RWPE1 (cell line): ENCODE measurements around the gene PDCD2L.
"Not testable (repeated sequence)": the region's sequence is repeated elsewhere in the genome, so short reads cannot be mapped to it uniquely, and the experiment has no call there.

Source experiments
- CTCF ChIA-PET: fragments of 350-600 bp; sonication (Branson Sonifier 250); formaldehyde crosslinking; extraction: SDS; loops from one replicate; lab custom pipeline; 2021; lab: Yijun Ruan, JAX
- POLR2A ChIA-PET: fragments of 400-600 bp; formaldehyde crosslinking; extraction: SDS; loops from one replicate; lab custom pipeline; 2020; ENCODE audit warnings: antibody characterized with exemption; ENCODE audit not compliant: low non-redundant PET; lab: Yijun Ruan, JAX
- DNase-seq: peaks from one replicate; pipeline ENCODE4 v3.0.0; 2012; ENCODE audit warnings: low spot score
- H3K27ac ChIP-seq: fragments of 450-650 bp; 2 replicates; pipeline ENCODE4 v1.5.1; 2017
- TF ChIP-seq, protein P1 (sequence below): fragments of 450-650 bp; conservative IDR thresholded peaks from 2 replicates; pipeline ENCODE4 v1.5.1; 2017; ENCODE audit warnings: low read depth, mild to moderate bottlenecking

The PDCD2L gene

DNA sequence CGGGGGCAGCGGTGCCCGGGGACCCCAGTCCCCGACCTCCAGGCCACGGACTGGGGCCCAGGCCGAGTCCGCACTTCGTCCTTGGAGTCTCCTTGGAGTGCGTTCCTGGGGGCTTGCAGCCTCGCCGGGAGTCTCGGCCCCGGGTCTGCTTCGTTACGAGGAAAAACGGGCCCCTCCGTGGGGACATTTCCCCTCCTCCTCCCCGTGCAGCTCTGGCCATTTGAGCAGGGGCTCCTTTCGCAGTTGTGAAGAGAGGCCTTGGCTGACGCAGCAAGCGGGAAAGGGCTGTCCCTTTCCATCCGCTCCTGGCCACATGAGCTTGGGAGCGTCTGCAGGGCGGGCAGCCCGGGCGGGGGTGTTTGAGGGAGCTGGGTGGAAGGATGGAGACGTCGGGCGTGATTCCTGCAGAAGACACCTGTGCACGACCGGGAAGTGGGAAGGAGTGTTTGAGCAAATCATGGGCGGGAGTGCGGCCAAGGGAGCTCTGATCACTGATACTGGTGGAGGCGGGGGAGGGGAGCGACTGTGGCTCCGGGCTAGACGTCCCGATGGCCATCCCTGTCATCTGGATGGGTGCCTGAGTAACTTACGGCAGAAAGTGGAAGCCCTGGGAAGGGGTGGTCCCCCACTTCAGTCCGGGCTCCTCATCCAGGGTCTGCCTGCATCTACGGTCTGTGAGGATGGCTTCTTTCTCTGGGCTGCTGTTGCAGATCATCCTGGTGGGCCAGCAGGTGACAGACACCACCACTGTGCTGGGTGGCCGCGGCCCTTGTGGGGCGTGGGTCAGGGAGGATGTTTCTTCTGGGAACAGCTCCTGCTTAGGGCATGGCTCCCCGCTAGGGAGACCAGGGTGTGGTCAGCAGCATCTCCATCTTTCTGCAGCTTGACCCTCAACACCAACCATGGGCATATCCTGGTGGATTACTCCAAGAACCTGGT lies 38.5 kb upstream of the PDCD2L start:
- H3K27ac ChIP-seq = peak overlapping the region; percentile 82
- DNase-seq = peak; percentile 35
- ChIA-PET CTCF (interaction anchor here (0.5 kb wide), 1 partner anchor 588 kb away, joined by 3 read pairs; no protein-coding TSS in a partner anchor), POLR2A (no interaction called here)
- TF ChIP-seq, protein P1, sequence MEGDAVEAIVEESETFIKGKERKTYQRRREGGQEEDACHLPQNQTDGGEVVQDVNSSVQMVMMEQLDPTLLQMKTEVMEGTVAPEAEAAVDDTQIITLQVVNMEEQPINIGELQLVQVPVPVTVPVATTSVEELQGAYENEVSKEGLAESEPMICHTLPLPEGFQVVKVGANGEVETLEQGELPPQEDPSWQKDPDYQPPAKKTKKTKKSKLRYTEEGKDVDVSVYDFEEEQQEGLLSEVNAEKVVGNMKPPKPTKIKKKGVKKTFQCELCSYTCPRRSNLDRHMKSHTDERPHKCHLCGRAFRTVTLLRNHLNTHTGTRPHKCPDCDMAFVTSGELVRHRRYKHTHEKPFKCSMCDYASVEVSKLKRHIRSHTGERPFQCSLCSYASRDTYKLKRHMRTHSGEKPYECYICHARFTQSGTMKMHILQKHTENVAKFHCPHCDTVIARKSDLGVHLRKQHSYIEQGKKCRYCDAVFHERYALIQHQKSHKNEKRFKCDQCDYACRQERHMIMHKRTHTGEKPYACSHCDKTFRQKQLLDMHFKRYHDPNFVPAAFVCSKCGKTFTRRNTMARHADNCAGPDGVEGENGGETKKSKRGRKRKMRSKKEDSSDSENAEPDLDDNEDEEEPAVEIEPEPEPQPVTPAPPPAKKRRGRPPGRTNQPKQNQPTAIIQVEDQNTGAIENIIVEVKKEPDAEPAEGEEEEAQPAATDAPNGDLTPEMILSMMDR = no peak

DNA sequence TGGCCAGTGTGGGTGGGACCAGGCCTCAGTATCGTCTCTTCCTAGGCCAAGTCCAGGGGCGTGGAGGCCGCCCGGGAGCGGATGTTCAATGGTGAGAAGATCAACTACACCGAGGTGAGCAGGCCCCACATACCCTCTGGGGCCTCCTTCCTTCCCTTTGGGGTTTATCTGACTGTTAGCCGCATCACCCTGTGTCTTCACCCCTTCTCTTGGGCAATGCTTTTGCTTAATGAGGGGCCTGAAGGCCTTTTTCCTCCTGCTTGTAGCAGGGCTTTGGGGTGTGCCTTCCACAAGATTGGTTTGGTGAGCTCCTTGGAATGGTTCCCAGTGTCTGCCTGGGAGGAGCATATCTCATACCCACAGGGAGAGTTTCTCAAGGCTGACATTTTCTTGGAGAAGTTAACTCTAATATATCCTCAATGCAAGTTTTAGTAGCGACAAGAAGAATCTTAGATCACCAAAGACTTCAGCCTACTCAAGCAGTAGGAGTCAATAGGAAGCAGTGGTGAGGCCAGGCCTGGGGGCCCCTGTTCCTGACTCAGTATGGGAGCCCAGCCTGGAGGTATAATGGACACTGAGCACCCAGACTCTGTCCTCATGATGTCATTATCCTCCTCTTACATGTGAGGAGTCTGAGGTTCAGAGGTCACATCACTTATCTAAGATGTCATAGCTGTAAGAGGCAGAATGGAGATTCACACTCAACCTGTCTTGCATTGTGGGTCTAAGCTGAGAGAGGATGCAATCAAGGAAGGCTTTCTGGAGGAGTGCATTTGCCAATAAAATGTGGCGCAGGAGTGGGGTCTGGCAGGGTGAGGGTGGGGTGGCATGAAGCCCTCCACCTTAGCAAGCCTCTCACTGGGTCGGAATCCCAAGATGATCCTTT lies 37.2 kb upstream of the PDCD2L start:
- DNase-seq = no peak
- ChIA-PET POLR2A (no interaction called here), CTCF (no interaction called here)
- peak overlapping the region; percentile 82 for H3K27ac ChIP-seq
- TF ChIP-seq, protein P1 = no peak

GRCh38 chr19:34367624-34367957 lies 36.6 kb upstream of the PDCD2L start:
- POLR2A ChIA-PET = no interaction called here
- no peak overlapping the region for H3K27ac ChIP-seq
- CTCF ChIA-PET = no interaction called here
- no peak for DNase-seq
- TF ChIP-seq, protein P1 = no peak

DNA sequence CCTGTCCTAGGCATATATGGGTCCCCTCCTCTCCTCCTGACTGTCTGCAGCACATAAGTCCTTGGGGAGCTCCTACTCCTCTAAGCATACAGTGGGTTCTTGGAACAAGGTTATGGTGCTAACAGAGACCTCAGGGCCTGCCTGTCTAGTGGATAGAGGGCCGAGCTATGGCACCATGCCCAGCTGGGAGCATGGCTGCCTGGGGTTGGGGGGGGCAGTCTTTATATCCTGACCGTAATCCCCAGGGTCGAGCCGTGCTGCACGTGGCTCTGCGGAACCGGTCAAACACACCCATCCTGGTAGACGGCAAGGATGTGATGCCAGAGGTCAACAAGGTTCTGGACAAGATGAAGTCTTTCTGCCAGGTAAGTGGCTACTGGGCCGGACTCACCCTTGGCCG lies 35.9 kb upstream of the PDCD2L start:
- TF ChIP-seq, protein P1 = no peak
- CTCF ChIA-PET = no interaction called here
- POLR2A ChIA-PET = no interaction called here

GRCh38 chr19:34369166-34369565 lies 35.0 kb upstream of the PDCD2L start:
- not testable (repeated sequence) for DNase-seq, H3K27ac ChIP-seq
- POLR2A ChIA-PET = interaction anchor here (0.6 kb wide), 1 partner anchor 1941 kb away, joined by 3 read pairs; no protein-coding TSS in a partner anchor
- CTCF ChIA-PET = interaction anchor here (0.6 kb wide), 1 partner anchor 1393 kb away, joined by 3 read pairs; no protein-coding TSS in a partner anchor

More for the DNA sequence above, 35.9 kb upstream of the PDCD2L start:
- DNase-seq = no peak
- no peak overlapping the region for H3K27ac ChIP-seq

GRCh38 chr19:34370117-34370516 lies 34.1 kb upstream of the PDCD2L start:
- no peak for DNase-seq
- no peak overlapping the region for H3K27ac ChIP-seq
- TF ChIP-seq, protein P1 = no peak
- ChIA-PET CTCF (no interaction called here), POLR2A (no interaction called here)
